Activated CD8-positive, alpha-beta memory T cell treated with anti-CD3 and anti-CD28 coated beads for 1 hour (primary cell): ENCODE measurements around the gene MTG1.
A peak's percentile ranks its signal among the peaks of the same experiment; 100 is the strongest.

ENCODE experiments used
- DNase-seq, 2 donors: peaks; one replicate each; pipeline ENCODE4 v3.0.0-alpha.2; 2020; ENCODE audit warnings: low read depth in 1 of 2; ENCODE audit errors: extremely low read depth in 1 of 2

MTG1 gene

GRCh38 chr10:133394064-133394663 lies at the start of gene MTG1:
Gene MTG1 (plus strand): TSS chr10:133394157. CDS start chr10:133394221, 64 bp downstream.
- peak; percentile 73 to 94 for DNase-seq

- no peak for DNase-seq
These were observed 49.7 kb upstream of the MTG1 start for GRCh38 chr10:133344236-133344635.

- no peak for DNase-seq
These were observed 47.5 kb upstream of the MTG1 start for GRCh38 chr10:133346413-133346812.

- DNase-seq: no peak
These were observed 46.0 kb upstream of the MTG1 start for GRCh38 chr10:133347710-133348517.

GRCh38 chr10:133349160-133349568 lies 44.8 kb upstream of the MTG1 start:
- DNase-seq: no peak

- DNase-seq: no peak
These were observed 44.4 kb upstream of the MTG1 start for GRCh38 chr10:133349577-133350011.

GRCh38 chr10:133350283-133350949 lies 43.5 kb upstream of the MTG1 start:
- DNase-seq: no peak

GRCh38 chr10:133350950-133351329 lies 43.0 kb upstream of the MTG1 start:
- DNase-seq: no peak

GRCh38 chr10:133351408-133352318 lies 42.3 kb upstream of the MTG1 start:
- no peak for DNase-seq

GRCh38 chr10:133353202-133353959 lies 40.6 kb upstream of the MTG1 start:
- no peak for DNase-seq

- no peak for DNase-seq
These were observed 39.9 kb upstream of the MTG1 start for GRCh38 chr10:133353988-133354605.

- DNase-seq: no peak
These were observed 39.2 kb upstream of the MTG1 start for GRCh38 chr10:133354672-133355240.

GRCh38 chr10:133355266-133355665 lies 38.7 kb upstream of the MTG1 start:
- no peak for DNase-seq

GRCh38 chr10:133355991-133356390 lies 38.0 kb upstream of the MTG1 start:
- DNase-seq: no peak

GRCh38 chr10:133356549-133357284 lies 37.2 kb upstream of the MTG1 start:
- DNase-seq: no peak

- peak in 1 of 2 donors; percentile 47 for DNase-seq
These were observed 36.4 kb upstream of the MTG1 start, which contains the start of gene FUOM for GRCh38 chr10:133357285-133358161. Gene FUOM (minus strand): TSS chr10:133358019. CDS start chr10:133358007, 12 bp downstream.

- no peak for DNase-seq
These were observed 35.6 kb upstream of the MTG1 start for GRCh38 chr10:133358162-133358924.
